Measurements from ENCODE around the gene SLAMF9.
A peak's percentile ranks its signal among the peaks of the same experiment; 100 is the strongest.

SLAMF9 gene

GRCh38 chr1:159945483-159946241 lies 8.4 kb downstream of the SLAMF9 start, which contains the start of gene IGSF9:
IGSF9 (minus strand) TSS chr1:159945613; CDS start chr1:159943454, 2,159 bp downstream.
- DNase-seq: peak; percentile 76

- DNase-seq: no peak
Observed at GRCh38 chr1:159944623-159945455, 9.2 kb downstream of the SLAMF9 start.

- no peak for DNase-seq
Observed at GRCh38 chr1:159943908-159944622, 10.0 kb downstream of the SLAMF9 start.

- no peak for DNase-seq
Observed at GRCh38 chr1:159943278-159943640, 10.8 kb downstream of the SLAMF9 start.

GRCh38 chr1:159942632-159943277 lies 11.3 kb downstream of the SLAMF9 start:
- DNase-seq: no peak

GRCh38 chr1:159941591-159942560 lies 12.2 kb downstream of the SLAMF9 start:
- DNase-seq: no peak

GRCh38 chr1:159941141-159941540 lies 12.9 kb downstream of the SLAMF9 start:
- DNase-seq: no peak

- DNase-seq: no peak
Observed at GRCh38 chr1:159940006-159940620, 13.9 kb downstream of the SLAMF9 start.

- no peak for DNase-seq
Observed at GRCh38 chr1:159939678-159940002, 14.4 kb downstream of the SLAMF9 start.

- no peak for DNase-seq
Observed at GRCh38 chr1:159938905-159939677, 14.9 kb downstream of the SLAMF9 start.

GRCh38 chr1:159938211-159938852 lies 15.7 kb downstream of the SLAMF9 start:
- no peak for DNase-seq

GRCh38 chr1:159937054-159937750 lies 16.8 kb downstream of the SLAMF9 start:
- no peak for DNase-seq

GRCh38 chr1:159936273-159936904 lies 17.6 kb downstream of the SLAMF9 start:
- peak; percentile 44 for DNase-seq

GRCh38 chr1:159935719-159936272 lies 18.2 kb downstream of the SLAMF9 start:
- no peak for DNase-seq

- no peak for DNase-seq
Observed at GRCh38 chr1:159935305-159935704, 18.7 kb downstream of the SLAMF9 start.

GRCh38 chr1:159934136-159935039 lies 19.6 kb downstream of the SLAMF9 start:
- no peak for DNase-seq

GRCh38 chr1:159933347-159933746 lies 20.7 kb downstream of the SLAMF9 start:
- no peak for DNase-seq
